Stimulated activated memory B cell treated with anti-CD40 and anti-IgM and Interleukin-4, amounts not matched to agents 10 μg/mL and 1 μg/mL and 100 μg/mL, for 72 hours (primary cell): ENCODE data around the gene LMOD3.

Experiments used
- ATAC-seq: fragments of 150-1000 bp; cut with Tn5 transposase; 2 replicates; pipeline ENCODE4 v1.10.0; 2021
- H3K27ac Mint-ChIP-seq: one replicate; pipeline ENCODE4 v1.8.0; 2022; ENCODE audit warnings: mild to moderate bottlenecking, mixed read lengths
- H3K27me3 Mint-ChIP-seq: one replicate; pipeline ENCODE4 v1.8.0; 2022; ENCODE audit warnings: mixed read lengths
- H3K36me3 Mint-ChIP-seq: one replicate; pipeline ENCODE4 v1.8.0; 2022; ENCODE audit warnings: mixed read lengths
- H3K4me1 Mint-ChIP-seq: one replicate; pipeline ENCODE4 v1.8.0; 2022; ENCODE audit warnings: mixed read lengths
- H3K4me3 Mint-ChIP-seq: one replicate; pipeline ENCODE4 v1.8.0; 2022; ENCODE audit warnings: mild to moderate bottlenecking, moderate library complexity, mixed read lengths
- H3K9me3 Mint-ChIP-seq: one replicate; pipeline ENCODE4 v1.8.0; 2022; ENCODE audit warnings: mixed read lengths

The LMOD3 gene

GRCh38 chr3:69137412-69137811, 15.0 kb upstream of the LMOD3 start:
- no peak overlapping the region for H3K4me3 Mint-ChIP-seq
- no peaks in the 10 kb centered on the region for H3K36me3 Mint-ChIP-seq
- H3K27me3 Mint-ChIP-seq, result peaks cover 9% of the 10 kb centered on the region
- no peaks in the 10 kb centered on the region for H3K4me1 Mint-ChIP-seq
- no peaks in the 10 kb centered on the region for H3K9me3 Mint-ChIP-seq
- no peak overlapping the region for H3K27ac Mint-ChIP-seq
- ATAC-seq, result no peak

- no peak overlapping the region for H3K27ac Mint-ChIP-seq
- no peaks in the 10 kb centered on the region for H3K9me3 Mint-ChIP-seq
- no peak for ATAC-seq
- no peaks in the 10 kb centered on the region for H3K36me3 Mint-ChIP-seq
- H3K4me3 Mint-ChIP-seq, result no peak overlapping the region
- H3K27me3 Mint-ChIP-seq, result peaks cover 9% of the 10 kb centered on the region
- H3K4me1 Mint-ChIP-seq, result no peaks in the 10 kb centered on the region
Measured at GRCh38 chr3:69137005-69137404, 14.6 kb upstream of the LMOD3 start.

GRCh38 chr3:69130689-69131088, 8.3 kb upstream of the LMOD3 start:
- H3K27me3 Mint-ChIP-seq, result no peaks in the 10 kb centered on the region
- ATAC-seq, result no peak
- H3K4me3 Mint-ChIP-seq, result no peak overlapping the region
- no peaks in the 10 kb centered on the region for H3K36me3 Mint-ChIP-seq
- no peaks in the 10 kb centered on the region for H3K4me1 Mint-ChIP-seq
- H3K9me3 Mint-ChIP-seq, result no peaks in the 10 kb centered on the region
- no peak overlapping the region for H3K27ac Mint-ChIP-seq

GRCh38 chr3:69129531-69129930, 7.1 kb upstream of the LMOD3 start:
- Mint-ChIP-seq H3K36me3 (no peaks in the 10 kb centered on the region), H3K4me1 (no peaks in the 10 kb centered on the region), H3K4me3 (no peak overlapping the region), H3K27me3 (no peaks in the 10 kb centered on the region), H3K9me3 (no peaks in the 10 kb centered on the region), H3K27ac (no peak overlapping the region)
- no peak for ATAC-seq

- Mint-ChIP-seq H3K4me3 (no peak overlapping the region), H3K36me3 (no peaks in the 10 kb centered on the region), H3K9me3 (no peaks in the 10 kb centered on the region), H3K27ac (no peak overlapping the region), H3K4me1 (no peaks in the 10 kb centered on the region), H3K27me3 (peaks cover 6% of the 10 kb centered on the region)
- no peak for ATAC-seq
Measured at GRCh38 chr3:69128509-69128908, 6.1 kb upstream of the LMOD3 start.

- Mint-ChIP-seq H3K9me3 (no peaks in the 10 kb centered on the region), H3K4me1 (no peaks in the 10 kb centered on the region), H3K27ac (no peak overlapping the region), H3K36me3 (no peaks in the 10 kb centered on the region), H3K27me3 (peaks cover 8% of the 10 kb centered on the region), H3K4me3 (no peak overlapping the region)
- no peak for ATAC-seq
Measured at GRCh38 chr3:69126999-69127398, 4.6 kb upstream of the LMOD3 start.

GRCh38 chr3:69126216-69126615, 3.8 kb upstream of the LMOD3 start:
- Mint-ChIP-seq H3K4me1 (peaks cover under 1% of the 10 kb centered on the region), H3K36me3 (no peaks in the 10 kb centered on the region), H3K4me3 (no peak overlapping the region), H3K27me3 (peaks cover 8% of the 10 kb centered on the region), H3K27ac (no peak overlapping the region), H3K9me3 (no peaks in the 10 kb centered on the region)
- ATAC-seq, result no peak

GRCh38 chr3:69121950-69122349, 445 bp downstream of the LMOD3 start:
- no peak overlapping the region for H3K4me3 Mint-ChIP-seq
- H3K9me3 Mint-ChIP-seq, result no peaks in the 10 kb centered on the region
- peaks cover 5% of the 10 kb centered on the region for H3K4me1 Mint-ChIP-seq
- H3K36me3 Mint-ChIP-seq, result no peaks in the 10 kb centered on the region
- no peak overlapping the region for H3K27ac Mint-ChIP-seq
- peaks cover 8% of the 10 kb centered on the region for H3K27me3 Mint-ChIP-seq
- ATAC-seq, result no peak

- no peak for ATAC-seq
Measured at GRCh38 chr3:69121513-69121912, 882 bp downstream of the LMOD3 start.

GRCh38 chr3:69120879-69121464, 1.4 kb downstream of the LMOD3 start:
- Mint-ChIP-seq H3K27me3 (peaks cover 8% of the 10 kb centered on the region), H3K4me3 (no peak overlapping the region), H3K27ac (no peak overlapping the region), H3K9me3 (no peaks in the 10 kb centered on the region), H3K4me1 (peaks cover 5% of the 10 kb centered on the region), H3K36me3 (no peaks in the 10 kb centered on the region)
- ATAC-seq, result peak; percentile 64

More at GRCh38 chr3:69121513-69121912, 882 bp downstream of the LMOD3 start:
- no peak overlapping the region for H3K4me3 Mint-ChIP-seq
- H3K36me3 Mint-ChIP-seq, result no peaks in the 10 kb centered on the region
- peaks cover 8% of the 10 kb centered on the region for H3K27me3 Mint-ChIP-seq
- no peaks in the 10 kb centered on the region for H3K9me3 Mint-ChIP-seq
- H3K4me1 Mint-ChIP-seq, result peaks cover 5% of the 10 kb centered on the region
- no peak overlapping the region for H3K27ac Mint-ChIP-seq

GRCh38 chr3:69119681-69120080, 2.7 kb downstream of the LMOD3 start:
- no peak overlapping the region for H3K4me3 Mint-ChIP-seq
- no peaks in the 10 kb centered on the region for H3K9me3 Mint-ChIP-seq
- no peak overlapping the region for H3K27ac Mint-ChIP-seq
- peaks cover 8% of the 10 kb centered on the region for H3K27me3 Mint-ChIP-seq
- H3K36me3 Mint-ChIP-seq, result no peaks in the 10 kb centered on the region
- H3K4me1 Mint-ChIP-seq, result peaks cover 5% of the 10 kb centered on the region
- ATAC-seq, result no peak

- Mint-ChIP-seq H3K27ac (no peak overlapping the region), H3K9me3 (no peaks in the 10 kb centered on the region), H3K27me3 (peaks cover 8% of the 10 kb centered on the region), H3K4me1 (peaks cover 5% of the 10 kb centered on the region), H3K36me3 (no peaks in the 10 kb centered on the region), H3K4me3 (no peak overlapping the region)
- no peak for ATAC-seq
Measured at GRCh38 chr3:69119138-69119537, 3.3 kb downstream of the LMOD3 start.

GRCh38 chr3:69118555-69118954, 3.8 kb downstream of the LMOD3 start:
- Mint-ChIP-seq H3K4me3 (no peak overlapping the region), H3K9me3 (no peaks in the 10 kb centered on the region), H3K4me1 (peaks cover 5% of the 10 kb centered on the region), H3K27me3 (peaks cover 3% of the 10 kb centered on the region), H3K36me3 (no peaks in the 10 kb centered on the region), H3K27ac (no peak overlapping the region)
- no peak for ATAC-seq

GRCh38 chr3:69116897-69117296, 5.5 kb downstream of the LMOD3 start:
- no peak for ATAC-seq
- no peaks in the 10 kb centered on the region for H3K9me3 Mint-ChIP-seq
- H3K27ac Mint-ChIP-seq, result no peak overlapping the region

GRCh38 chr3:69116162-69116561, 6.2 kb downstream of the LMOD3 start:
- no peaks in the 10 kb centered on the region for H3K27me3 Mint-ChIP-seq
- H3K4me3 Mint-ChIP-seq, result no peak overlapping the region
- no peak for ATAC-seq
- no peaks in the 10 kb centered on the region for H3K36me3 Mint-ChIP-seq
- no peaks in the 10 kb centered on the region for H3K9me3 Mint-ChIP-seq
- no peak overlapping the region for H3K27ac Mint-ChIP-seq
- H3K4me1 Mint-ChIP-seq, result peaks cover 6% of the 10 kb centered on the region

More at GRCh38 chr3:69116897-69117296, 5.5 kb downstream of the LMOD3 start:
- no peaks in the 10 kb centered on the region for H3K27me3 Mint-ChIP-seq
- no peak overlapping the region for H3K4me3 Mint-ChIP-seq
- peaks cover 5% of the 10 kb centered on the region for H3K4me1 Mint-ChIP-seq
- no peaks in the 10 kb centered on the region for H3K36me3 Mint-ChIP-seq

- Mint-ChIP-seq H3K27ac (no peak overlapping the region), H3K4me3 (no peak overlapping the region), H3K9me3 (no peaks in the 10 kb centered on the region), H3K27me3 (no peaks in the 10 kb centered on the region), H3K36me3 (no peaks in the 10 kb centered on the region), H3K4me1 (peaks cover 6% of the 10 kb centered on the region)
- no peak for ATAC-seq
Measured at GRCh38 chr3:69115731-69116130, 6.7 kb downstream of the LMOD3 start.

- peaks cover 6% of the 10 kb centered on the region for H3K4me1 Mint-ChIP-seq
- H3K4me3 Mint-ChIP-seq, result no peak overlapping the region
- H3K36me3 Mint-ChIP-seq, result no peaks in the 10 kb centered on the region
- H3K27me3 Mint-ChIP-seq, result no peaks in the 10 kb centered on the region
- no peaks in the 10 kb centered on the region for H3K9me3 Mint-ChIP-seq
- H3K27ac Mint-ChIP-seq, result peak overlapping the region; percentile 4
- no peak for ATAC-seq
Measured at GRCh38 chr3:69113536-69113935, 8.9 kb downstream of the LMOD3 start.
